Motor neuron (in vitro differentiated cells): ENCODE data around the gene P2RY2. TPM values are rescaled to one million over a fixed set of nuclear protein-coding genes. Genes with fewer than 3 reads are reported as not detected.
A peak's percentile ranks its signal among the peaks of the same experiment; 100 is the strongest.

ENCODE experiments used
- ATAC-seq, 8 experiments: fragments of 200-7000 bp; cut with Tn5 transposase; replicated peaks in 6 of 8; 2 replicates each; pipeline ENCODE4 v1.8.0; 2021; ENCODE audit warnings: mild to moderate bottlenecking in 8 of 8, moderate library complexity in 8 of 8
- H3K27ac ChIP-seq, 2 donors: fragments of 250-450 bp; sonication (Bioruptor Pico); 2 replicates each; pipeline ENCODE4 v1.9.0; 2021; ENCODE audit warnings: antibody characterized with exemption in 2 of 2, mild to moderate bottlenecking in 2 of 2, moderate library complexity in 1 of 2
- H3K4me1 ChIP-seq, 2 donors: fragments of 250-450 bp; sonication (Bioruptor Pico); replicated peaks in 1 of 2; 2 replicates each; pipeline ENCODE4 v1.6.1; 2021; ENCODE audit warnings: antibody characterized with exemption in 2 of 2, mild to moderate bottlenecking in 2 of 2, moderate library complexity in 1 of 2
- H3K4me3 ChIP-seq, 5 donors: fragments of 250-450 bp; sonication (Bioruptor Pico); 2 replicates each; pipeline ENCODE4 v1.9.0; 2021; ENCODE audit warnings: antibody characterized with exemption in 5 of 5, mild to moderate bottlenecking in 5 of 5, moderate library complexity in 4 of 5
- WGBS, 10 experiments: fragments of 450-650 bp; shearing (Covaris generic); methylation state at CpG; one replicate each; pipeline ENCODE4 v1.0.0; 2022; 5-methylcytosine and 5-hydroxymethylcytosine counted together
- in situ Hi-C, 9 experiments: fragments of 400-800 bp; cut with MboI; loops; one replicate each; pipeline ENCODE4 v1.15.0; 2021; ENCODE audit warnings: low sequenced_read_pairs in 9 of 9, low pct_unique_long_range_greater_than_20kb in 2 of 9; ENCODE audit not compliant: unreplicated experiment in 9 of 9
- total RNA-seq, 8 experiments: library from RNA; unstranded; fragments of 300-600 nt; gene quantifications; 2 replicates each; pipeline versions ENCODE4 v1.2.3 to v1.2.4, GENCODE V29; 2022

Gene P2RY2
- total RNA-seq: 1 to 10 TPM in 1 of 8 experiments, under 1 TPM in 6, not detected in 1; 0.05 to 3.6 (median 0.14) TPM

DNA sequence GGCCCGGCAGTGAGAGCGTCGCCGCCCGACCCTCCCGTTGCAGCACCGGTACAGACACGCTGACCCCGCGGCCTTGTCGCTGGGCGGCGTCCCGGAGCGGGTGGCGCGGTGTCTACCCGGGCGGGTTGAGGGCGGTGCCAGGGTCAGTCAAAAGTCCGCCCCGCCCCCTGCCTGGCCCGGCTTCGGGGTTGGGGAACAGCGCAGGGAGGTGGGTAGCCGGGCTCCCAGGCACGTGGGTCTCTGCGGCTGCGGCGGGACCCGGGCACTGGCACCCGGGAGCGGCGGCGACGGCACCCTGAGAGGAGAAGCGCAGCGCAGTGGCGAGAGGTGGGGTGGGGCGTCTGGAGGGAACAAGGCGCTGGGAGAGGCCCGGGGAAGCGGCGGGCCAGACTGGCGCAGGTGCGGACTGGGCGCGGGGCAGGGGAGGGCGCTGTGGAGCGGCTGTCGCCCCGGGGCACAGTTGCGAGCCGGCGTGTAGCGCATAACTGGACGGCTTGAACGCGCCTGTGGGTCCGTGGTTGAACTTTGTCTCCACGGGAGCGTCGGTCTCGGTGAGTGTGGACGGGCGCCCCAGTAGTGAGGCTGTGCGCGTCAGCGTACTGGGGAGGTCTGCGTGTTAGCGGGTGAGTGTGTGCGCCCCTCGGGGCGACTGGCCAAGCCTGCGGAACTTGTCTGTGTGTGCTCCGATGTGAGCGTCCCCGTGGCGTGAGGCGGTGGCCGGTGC, at the start of gene P2RY2:
P2RY2 (plus strand) TSS at position 176 of the 724 bp plus-strand sequence. CDS start 15,879 bp downstream, outside the sequence.
- Histone ChIP-seq H3K4me3 (peak within 1 kb of the TSS in 4 of 5 donors; percentile 13 to 29 (median 20)), H3K4me1 (peaks cover 0 to 9% of the 10 kb centered on the region in 2 donors), H3K27ac (no peak within 1 kb of the TSS)
- in situ Hi-C loops: no loop called here
- ATAC-seq: peak; percentile 88 to 96 (median 90)
- WGBS, 10 experiments: 2 to 3% methylated on average over 6 of the region's 81 CpGs; no CpG with 5 or more reads in 8 of the 10 experiments

- Histone ChIP-seq H3K4me1 (no peaks in the 10 kb centered on the region), H3K27ac (no peak overlapping the region), H3K4me3 (no peak overlapping the region)
- in situ Hi-C loops: no loop called here
- 29 to 100% (median 66%) methylated on average over 1 to 6 of the region's 11 CpGs; no CpG with 5 or more reads in 3 of the 10 experiments for WGBS, 10 experiments
- no peak for ATAC-seq
Measured at GRCh38 chr11:73168925-73169579, 49.0 kb upstream of the P2RY2 start.

GRCh38 chr11:73170140-73170539, 47.9 kb upstream of the P2RY2 start:
- no peaks in the 10 kb centered on the region for H3K4me1 ChIP-seq
- no peak overlapping the region for H3K27ac ChIP-seq
- H3K4me3 ChIP-seq: no peak overlapping the region
- in situ Hi-C loops: loop anchor here in 3 of 9 experiments (10.0 kb wide), 1 partner anchor 335 kb away; no protein-coding TSS in a partner anchor
- WGBS, 10 experiments: 50 to 100% (median 90%) methylated on average over 1 to 2 of the region's 2 CpGs; no CpG with 5 or more reads in 7 of the 10 experiments
- no peak for ATAC-seq

GRCh38 chr11:73171436-73172161, 46.5 kb upstream of the P2RY2 start:
- Histone ChIP-seq H3K4me1 (peaks cover 5 to 6% of the 10 kb centered on the region in 2 donors), H3K27ac (no peak overlapping the region), H3K4me3 (no peak overlapping the region)
- 56 to 92% (median 75%) methylated on average over 1 to 8 of the region's 8 CpGs for WGBS, 10 experiments
- in situ Hi-C loops: loop anchor here in 3 of 9 experiments (10.0 kb wide), 1 partner anchor 337 kb away; no protein-coding TSS in a partner anchor
- ATAC-seq: peak in 3 of 8 experiments; percentile 28 to 30 (median 29)

GRCh38 chr11:73172992-73173656, 45.0 kb upstream of the P2RY2 start:
- no peak overlapping the region for H3K27ac ChIP-seq
- 0 to 100% (median 70%) methylated on average over 1 to 2 of the region's 4 CpGs; no CpG with 5 or more reads in 5 of the 10 experiments for WGBS, 10 experiments
- in situ Hi-C loops: loop anchor here in 3 of 9 experiments (10.0 kb wide), 1 partner anchor 338 kb away; no protein-coding TSS in a partner anchor
- H3K4me3 ChIP-seq: no peak overlapping the region
- ATAC-seq: no peak
- peaks cover 9 to 11% of the 10 kb centered on the region in 2 donors for H3K4me1 ChIP-seq

DNA sequence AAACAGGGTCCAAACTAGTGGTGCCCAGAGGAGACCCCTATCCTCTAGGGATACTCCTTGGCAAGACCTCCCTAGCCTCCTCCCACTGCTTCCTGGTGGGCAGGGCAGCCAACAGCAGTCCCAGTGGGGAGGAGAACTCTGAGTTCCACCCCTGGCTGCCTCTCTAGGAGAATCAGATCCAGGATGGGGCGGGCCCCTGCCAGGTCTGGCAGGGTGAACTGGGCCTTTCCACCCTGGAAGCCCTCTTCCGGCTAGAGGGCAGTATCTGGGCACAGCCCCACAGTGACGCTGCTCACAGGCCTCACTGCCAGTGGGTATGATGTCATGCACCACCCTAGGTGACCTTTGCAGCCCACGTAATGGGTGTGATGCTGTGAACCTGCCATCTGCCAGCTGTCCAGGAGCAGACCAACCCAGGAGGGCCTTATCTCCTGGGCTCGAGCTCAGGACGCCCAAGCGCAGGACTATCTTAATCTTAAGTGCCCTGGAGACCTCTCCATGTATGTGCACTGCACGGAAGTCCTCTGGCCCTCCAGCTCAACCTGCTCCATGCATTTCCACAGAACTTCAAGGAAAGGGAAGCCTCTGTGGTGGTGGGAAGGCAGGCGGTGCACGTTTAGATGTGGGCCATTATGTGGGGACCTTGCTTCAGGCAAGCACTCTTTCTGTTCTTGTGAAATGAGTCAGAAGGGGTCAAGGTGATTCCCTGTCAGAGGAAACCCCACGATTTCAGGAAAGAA, 44.2 kb upstream of the P2RY2 start:
- in situ Hi-C loops: loop anchor here in 3 of 9 experiments (10.0 kb wide), 1 partner anchor 339 kb away; no protein-coding TSS in a partner anchor
- H3K4me3 ChIP-seq: no peak overlapping the region
- no peak overlapping the region for H3K27ac ChIP-seq
- peak in 2 of 8 experiments; percentile 10 to 41 for ATAC-seq
- peaks cover 9 to 11% of the 10 kb centered on the region in 2 donors for H3K4me1 ChIP-seq
- 50 to 100% (median 78%) methylated on average over 1 to 2 of the region's 11 CpGs; no CpG with 5 or more reads in 6 of the 10 experiments for WGBS, 10 experiments

DNA sequence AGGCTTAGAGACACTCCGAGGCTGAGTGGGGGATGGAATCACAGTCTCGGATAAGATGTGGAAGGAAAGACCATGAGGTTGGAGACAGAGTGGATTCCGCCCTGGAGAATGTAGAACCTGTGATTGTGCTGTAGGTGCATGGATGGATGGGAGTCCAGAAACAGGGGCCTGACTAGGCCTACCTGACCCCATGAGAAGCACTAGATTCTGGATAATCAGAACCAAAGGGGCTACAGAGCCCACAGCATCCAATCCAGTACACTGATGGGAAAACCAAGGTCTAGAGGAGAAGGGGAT, 43.6 kb upstream of the P2RY2 start:
- Histone ChIP-seq H3K4me3 (no peak overlapping the region), H3K27ac (no peak overlapping the region), H3K4me1 (peaks cover 9 to 11% of the 10 kb centered on the region in 2 donors)
- in situ Hi-C loops: loop anchor here in 3 of 9 experiments (10.0 kb wide), 1 partner anchor 340 kb away; no protein-coding TSS in a partner anchor
- no peak for ATAC-seq
- WGBS, 10 experiments: 82 to 100% (median 88%) methylated on average over 1 to 2 of the region's 3 CpGs; no CpG with 5 or more reads in 7 of the 10 experiments

GRCh38 chr11:73175551-73176144, 42.4 kb upstream of the P2RY2 start:
- peaks cover 9 to 11% of the 10 kb centered on the region in 2 donors for H3K4me1 ChIP-seq
- ATAC-seq: no peak
- no peak overlapping the region for H3K4me3 ChIP-seq
- H3K27ac ChIP-seq: no peak overlapping the region
- in situ Hi-C loops: loop anchor here in 6 of 9 experiments (10.0 to 25.0 kb wide), 3 partner anchors 338 to 438 kb away; no protein-coding TSS in a partner anchor
- WGBS, 10 experiments: 50 to 100% (median 73%) methylated on average over 1 to 5 of the region's 5 CpGs; no CpG with 5 or more reads in 1 of the 10 experiments

DNA sequence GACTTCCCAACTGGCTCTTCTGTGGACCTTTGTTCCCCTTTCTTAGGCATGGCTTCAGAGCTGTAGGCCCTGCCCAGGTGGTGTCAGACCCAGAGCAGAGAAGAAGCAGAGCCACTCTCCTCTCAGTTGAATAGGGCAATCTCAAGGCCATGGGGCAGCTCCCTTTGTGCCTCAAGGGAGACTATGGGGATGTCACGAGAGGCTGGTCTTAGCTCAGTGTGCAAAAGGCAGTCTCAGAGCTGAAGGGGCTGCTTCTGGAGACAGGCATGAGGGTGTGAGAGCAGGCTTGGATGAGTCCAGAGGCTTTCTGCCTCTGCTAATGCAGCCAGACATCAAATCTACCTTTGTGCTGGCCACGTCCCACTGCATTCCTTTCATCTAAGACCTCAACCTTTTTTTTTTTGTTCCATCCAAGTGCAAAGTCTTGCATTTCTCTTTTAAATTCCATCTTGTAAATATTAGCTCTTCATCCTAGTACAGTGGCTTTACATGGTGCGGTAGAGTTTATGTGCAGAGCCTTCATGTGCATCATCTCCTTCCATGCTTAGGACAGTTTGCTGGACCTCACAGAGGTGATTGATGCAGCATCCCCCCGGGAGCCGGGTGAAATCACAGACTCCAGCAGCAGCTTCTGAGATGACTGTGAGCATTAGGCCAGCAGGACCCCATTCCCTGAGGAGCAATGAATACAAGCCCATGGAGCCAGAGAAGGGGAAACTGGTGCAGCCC, 41.8 kb upstream of the P2RY2 start:
- Histone ChIP-seq H3K4me1 (peaks cover 9 to 11% of the 10 kb centered on the region in 2 donors), H3K4me3 (no peak overlapping the region), H3K27ac (peak overlapping the region in 1 of 2 donors; percentile 50)
- 63 to 100% (median 80%) methylated on average over 1 to 2 of the region's 5 CpGs; no CpG with 5 or more reads in 5 of the 10 experiments for WGBS, 10 experiments
- in situ Hi-C loops: loop anchor here in 6 of 9 experiments (10.0 to 25.0 kb wide), 3 partner anchors 339 to 439 kb away; no protein-coding TSS in a partner anchor
- peak in 5 of 8 experiments; percentile 44 to 85 (median 76) for ATAC-seq

DNA sequence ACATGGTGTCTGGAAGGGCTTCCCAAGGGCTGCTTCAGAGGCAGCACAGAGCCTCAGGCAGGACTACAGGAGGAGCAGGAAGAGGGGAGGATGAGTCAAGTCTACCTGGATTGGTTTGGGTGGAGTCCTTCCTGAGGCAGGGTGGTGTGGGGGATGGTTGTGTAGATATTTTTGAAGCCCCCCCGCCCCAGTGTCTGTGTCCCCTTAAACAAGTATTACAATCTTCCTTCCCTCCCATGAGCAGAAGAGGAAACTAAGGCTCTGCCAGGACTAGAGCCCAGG, 41.3 kb upstream of the P2RY2 start:
- in situ Hi-C loops: loop anchor here in 6 of 9 experiments (10.0 to 25.0 kb wide), 3 partner anchors 340 to 440 kb away; no protein-coding TSS in a partner anchor
- Histone ChIP-seq H3K27ac (peak overlapping the region in 1 of 2 donors; percentile 50), H3K4me1 (peaks cover 9 to 11% of the 10 kb centered on the region in 2 donors), H3K4me3 (no peak overlapping the region)
- WGBS, 10 experiments: 60% methylated on average over 1 of the region's 1 CpG; no CpG with 5 or more reads in 9 of the 10 experiments
- no peak for ATAC-seq

DNA sequence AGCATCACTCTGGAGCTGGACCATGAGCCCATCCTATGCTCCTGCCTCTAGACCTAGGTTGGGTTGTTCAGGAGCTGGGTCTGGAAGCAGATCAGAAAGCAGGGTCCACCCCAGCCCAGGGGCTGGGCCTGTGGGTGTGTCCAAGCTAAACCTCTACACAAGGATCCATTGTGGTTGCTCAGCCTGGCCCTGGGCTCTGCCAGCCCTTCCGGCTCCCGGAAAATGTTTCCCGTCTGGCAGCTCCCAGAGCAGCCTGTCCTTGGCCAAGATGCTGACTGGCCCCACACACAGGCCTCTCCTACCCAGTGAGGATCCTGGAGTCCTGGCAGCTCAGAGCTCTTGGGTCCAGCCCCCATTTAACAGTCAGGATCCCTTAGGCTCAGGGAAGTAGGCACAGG, 40.7 kb upstream of the P2RY2 start:
- in situ Hi-C loops: loop anchor here in 6 of 9 experiments (10.0 to 25.0 kb wide), 3 partner anchors 340 to 440 kb away; no protein-coding TSS in a partner anchor
- ATAC-seq: peak in 3 of 8 experiments; percentile 37 to 54 (median 39)
- H3K27ac ChIP-seq: no peak overlapping the region
- peaks cover 9 to 11% of the 10 kb centered on the region in 2 donors for H3K4me1 ChIP-seq
- WGBS, 10 experiments: 14% methylated on average over 1 of the region's 3 CpGs; no CpG with 5 or more reads in 9 of the 10 experiments
- no peak overlapping the region for H3K4me3 ChIP-seq
